GM21360 (cell line): ENCODE results near the gene GMEB2.

ENCODE experiments used
- ATAC-seq: cut with Tn5 transposase; IDR thresholded peaks from one replicate; pipeline ENCODE4 v1.9.1; 2021; ENCODE audit warnings: mild to moderate bottlenecking, moderate library complexity; ENCODE audit not compliant: unreplicated experiment

Gene GMEB2

DNA sequence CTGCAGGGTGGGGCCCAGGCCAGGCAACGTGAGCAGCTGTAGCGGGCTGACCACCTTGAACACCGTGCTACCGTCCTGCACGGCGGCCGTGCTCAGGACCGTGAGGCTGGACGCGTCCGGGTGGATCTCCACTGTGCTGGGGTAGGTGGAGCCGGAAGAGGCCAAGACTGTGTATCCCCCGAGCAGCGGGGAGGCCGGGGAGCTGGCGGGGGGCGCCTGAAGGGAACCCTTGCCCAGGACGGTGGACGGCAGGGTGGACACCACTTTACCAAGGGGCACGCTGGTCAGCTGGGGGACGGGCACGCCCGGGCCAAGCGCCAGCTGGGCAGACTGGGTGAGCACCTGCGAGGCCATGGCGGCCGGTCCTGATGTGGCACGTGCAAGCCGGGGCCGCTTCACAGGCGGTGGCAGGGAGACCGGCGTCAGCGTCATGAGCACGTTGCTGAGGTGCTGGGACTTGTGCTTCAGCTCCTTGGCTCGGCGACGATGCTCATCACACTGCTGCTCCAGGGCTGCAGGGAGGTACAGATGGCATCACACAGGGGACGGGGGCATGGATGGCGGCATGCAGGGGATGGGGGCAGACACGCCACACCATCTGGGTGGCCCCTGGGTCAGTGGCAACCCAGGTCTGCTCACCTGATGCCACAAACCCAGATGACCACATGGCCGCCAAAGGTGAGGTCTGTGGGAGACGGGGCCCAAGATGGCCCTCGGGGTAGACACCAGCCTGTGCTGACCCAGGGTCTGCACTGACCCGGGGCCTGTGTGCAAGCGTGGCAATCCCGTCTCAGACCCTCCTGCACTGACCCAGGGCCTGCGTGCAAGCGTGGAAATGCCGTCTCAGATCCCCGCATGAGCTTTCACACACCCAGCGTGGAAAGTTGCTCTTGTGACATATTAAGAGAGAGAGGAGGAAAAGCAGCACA lies 36.4 kb downstream of the GMEB2 start:
- ATAC-seq: no peak

DNA sequence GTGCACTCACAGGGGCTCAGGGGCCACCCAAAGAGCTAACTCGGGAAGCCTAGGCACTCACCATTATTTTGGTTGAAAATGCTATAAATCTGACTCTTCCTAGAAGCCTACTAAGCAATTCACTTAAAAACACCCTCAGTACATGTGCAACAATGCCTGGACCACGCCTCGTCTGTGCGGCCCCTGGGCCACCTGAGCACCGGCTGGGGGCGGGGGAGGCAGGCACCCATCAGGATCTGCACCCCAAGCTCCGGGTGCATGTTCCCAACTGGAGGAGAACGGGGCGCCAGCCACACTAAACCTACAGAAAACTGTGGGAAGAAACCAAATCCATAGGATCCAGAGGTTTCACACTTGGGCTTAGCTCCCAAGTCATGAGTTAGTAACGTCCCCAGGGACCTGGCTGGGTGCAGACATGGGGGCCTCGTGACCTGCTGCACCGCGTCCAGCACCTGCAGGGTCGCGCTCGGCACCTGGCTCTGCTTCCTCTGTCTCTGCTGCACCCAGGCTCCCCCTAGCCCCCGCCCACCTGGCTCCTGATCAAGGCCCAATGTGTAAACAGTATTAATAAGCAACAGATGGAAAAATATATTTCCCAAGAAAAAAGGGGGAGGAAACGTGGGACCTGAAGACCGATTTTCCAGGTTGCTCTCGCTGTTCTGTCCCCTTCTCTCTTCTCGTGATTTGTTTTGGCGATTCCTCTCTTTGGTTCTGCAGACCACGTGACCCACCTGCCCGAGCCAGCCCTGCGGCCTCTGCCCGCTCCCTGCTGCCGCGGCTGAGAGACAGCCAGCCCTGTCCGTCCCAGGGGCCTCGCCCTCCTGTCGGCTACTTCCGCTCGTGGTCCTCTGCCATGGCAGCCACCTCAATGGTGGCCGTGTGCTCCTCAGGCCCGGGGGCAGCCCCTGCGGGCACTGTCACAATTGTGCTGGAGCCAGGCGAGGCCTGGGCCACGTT lies 37.4 kb downstream of the GMEB2 start:
- ATAC-seq: no peak

DNA sequence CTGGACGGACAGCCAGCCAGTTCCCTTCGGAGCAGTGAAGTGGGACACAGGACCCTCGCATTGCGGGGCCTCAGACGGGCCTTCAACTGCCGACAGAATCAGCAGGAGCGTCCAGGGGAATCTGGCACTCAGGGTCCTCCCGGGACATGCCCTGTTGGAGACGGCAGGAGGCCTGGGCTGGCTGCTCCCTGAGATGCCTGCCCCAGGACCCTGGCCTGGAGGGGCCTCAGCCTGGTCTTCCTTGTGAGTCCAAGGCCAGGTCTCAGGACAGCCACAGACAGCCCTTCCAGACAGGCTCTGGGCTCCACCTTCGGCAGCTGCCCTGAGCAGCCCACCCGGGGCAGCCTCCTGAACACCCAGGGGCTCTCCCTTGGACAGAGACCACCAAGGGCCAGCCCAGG lies 38.3 kb downstream of the GMEB2 start:
- ATAC-seq: no peak

DNA sequence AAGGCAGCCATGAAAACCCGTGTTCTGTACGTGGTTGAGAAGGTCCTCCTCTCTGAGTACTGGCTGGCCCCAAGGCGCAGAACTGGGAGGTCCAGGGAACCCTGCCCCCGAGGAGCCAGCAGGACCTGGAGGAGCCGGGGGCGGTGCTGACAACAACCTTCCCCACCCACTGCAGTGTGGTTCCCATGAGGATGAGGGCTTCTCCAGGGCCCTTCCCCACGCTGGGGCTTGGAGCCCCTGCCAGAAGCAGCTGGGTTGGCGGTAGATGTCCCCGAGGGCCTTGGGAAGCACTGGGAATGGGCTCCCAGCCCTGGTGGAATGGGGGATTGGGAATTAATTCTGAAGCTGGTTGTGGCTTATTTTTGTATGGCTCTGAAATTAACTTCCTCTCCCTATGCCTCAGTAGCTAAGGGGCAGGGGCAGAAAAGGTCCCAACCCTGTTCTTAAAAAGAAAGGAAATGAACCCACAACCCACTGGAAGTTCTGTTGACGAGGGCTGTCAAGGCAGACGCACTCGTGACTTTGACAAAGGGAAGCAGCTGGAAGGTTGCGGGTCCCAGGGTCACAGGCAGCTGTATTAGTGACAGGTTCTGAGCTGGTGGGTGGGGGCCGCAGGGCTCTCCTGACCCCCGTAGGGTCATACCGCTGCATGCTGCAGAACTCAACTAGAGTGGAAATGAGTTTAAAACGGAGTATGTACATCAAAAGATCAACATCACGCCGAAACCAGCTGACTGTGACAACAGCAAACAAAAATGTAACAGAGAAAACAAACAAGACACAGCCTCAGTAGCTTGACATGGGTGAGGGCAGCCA lies 38.9 kb downstream of the GMEB2 start:
- ATAC-seq: no peak

DNA sequence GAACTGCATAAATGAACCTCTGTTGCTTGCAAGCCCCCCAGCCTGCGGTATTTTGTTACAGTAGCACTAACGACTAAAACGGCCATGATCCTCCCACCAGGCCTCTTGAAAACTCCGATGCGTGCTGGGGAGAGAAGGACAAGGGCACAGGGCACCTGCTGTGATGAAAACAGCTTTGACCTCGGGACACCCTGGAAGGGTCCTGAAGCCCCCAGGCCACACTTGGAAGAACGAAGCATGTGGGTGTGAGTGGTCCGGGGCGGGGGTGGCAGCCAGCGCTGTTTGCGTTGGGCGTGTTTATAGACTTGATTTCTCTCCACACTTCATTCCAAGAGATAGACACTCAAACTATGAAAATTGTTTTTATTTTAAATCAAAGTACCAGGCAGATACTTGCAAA lies 39.6 kb downstream of the GMEB2 start:
- no peak for ATAC-seq

DNA sequence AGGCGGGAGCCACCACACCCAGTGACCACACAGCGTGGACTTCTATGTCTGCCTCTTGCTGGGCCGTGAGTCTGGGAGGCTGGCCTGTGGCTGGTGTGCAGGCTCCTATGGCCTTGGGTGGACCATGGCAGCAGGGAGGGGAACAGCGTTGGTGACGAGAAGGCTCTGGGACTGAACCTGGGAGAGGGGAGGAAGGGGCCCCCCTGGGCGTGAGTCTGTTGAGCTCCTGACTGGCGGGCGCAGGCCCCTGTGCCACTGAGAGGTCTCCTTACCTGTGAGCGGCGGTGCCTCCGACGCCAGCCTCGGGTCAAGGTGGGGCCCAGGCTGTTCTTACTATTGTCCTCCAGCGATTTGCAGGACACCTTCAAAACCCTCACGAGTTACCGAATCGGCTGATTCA lies 40.1 kb downstream of the GMEB2 start:
- ATAC-seq: no peak

DNA sequence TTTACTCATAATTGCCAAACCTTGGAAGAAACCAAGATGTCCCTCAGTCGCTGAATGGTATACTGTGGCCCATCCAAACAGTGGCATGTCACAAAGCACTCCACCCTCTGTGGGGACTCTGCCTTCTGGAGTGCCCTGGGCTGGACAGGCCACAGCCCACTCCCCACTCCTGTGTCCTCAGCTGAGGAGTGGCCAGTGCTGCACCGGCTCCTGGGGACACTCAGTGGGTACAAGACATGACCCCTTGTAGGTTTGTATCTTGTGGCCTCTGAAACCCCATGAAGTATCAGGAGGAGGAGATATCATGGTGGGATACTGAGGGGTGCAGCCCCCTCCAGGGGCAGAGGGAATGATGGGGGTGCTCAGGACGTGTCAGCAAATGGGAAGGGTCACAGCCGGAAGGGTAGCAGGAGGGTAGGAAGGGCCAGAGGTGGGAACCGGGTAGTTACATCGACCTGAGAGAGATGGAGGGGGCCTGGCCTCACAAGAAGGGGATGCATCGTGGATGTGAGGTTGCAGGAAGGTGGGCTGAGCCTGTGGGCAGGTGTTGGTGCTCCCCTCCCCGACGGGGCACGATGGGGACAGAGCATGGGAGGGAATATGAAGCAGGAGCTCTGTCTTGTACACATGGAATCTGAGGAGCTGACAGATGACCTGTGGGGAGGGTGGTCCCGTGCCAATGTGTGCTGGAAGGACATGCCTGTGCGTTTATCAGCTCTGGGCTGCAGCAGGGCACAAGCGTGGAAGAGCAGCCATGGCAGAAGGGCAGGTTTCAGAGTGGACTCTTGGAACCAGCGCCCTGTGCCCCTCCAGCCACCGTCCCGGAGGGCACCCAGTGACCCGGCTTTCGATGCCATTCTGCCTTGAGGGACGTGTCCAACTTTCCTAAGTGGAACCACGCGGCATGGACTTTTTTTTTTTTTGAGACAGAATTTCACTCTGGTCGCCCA lies 41.0 kb downstream of the GMEB2 start:
- no peak for ATAC-seq

DNA sequence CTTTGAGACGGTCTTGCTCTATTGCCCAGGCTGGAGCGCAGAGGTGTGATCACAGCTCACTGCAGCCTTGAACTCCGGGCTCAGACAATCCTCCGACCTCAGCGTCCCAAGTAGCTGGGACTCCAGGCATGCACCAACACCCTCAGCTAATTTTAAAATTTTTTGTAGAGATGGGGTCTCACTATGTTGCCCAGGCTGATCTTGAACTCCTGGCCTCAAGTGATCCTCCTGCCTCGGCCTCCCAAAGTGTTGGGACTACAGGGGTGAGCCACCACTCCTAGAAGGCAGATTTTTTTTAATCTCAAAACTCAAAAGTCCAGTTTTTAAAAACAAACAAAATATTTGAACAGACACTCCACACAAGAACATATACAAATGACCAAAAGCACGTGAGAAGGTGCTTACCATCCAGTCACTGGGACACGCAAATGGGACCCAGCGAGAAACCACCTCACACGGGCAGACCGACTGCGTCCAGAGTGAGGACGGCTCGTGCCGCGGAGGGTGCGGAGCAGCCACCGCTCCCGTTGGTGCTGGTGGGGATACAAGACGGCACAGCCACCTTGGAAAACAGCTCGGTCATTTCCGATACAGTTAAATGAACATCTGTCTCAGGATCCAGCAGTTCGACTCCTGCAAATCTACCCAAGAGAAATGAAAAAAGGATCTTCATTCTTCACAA lies 44.4 kb downstream of the GMEB2 start:
- no peak for ATAC-seq

DNA sequence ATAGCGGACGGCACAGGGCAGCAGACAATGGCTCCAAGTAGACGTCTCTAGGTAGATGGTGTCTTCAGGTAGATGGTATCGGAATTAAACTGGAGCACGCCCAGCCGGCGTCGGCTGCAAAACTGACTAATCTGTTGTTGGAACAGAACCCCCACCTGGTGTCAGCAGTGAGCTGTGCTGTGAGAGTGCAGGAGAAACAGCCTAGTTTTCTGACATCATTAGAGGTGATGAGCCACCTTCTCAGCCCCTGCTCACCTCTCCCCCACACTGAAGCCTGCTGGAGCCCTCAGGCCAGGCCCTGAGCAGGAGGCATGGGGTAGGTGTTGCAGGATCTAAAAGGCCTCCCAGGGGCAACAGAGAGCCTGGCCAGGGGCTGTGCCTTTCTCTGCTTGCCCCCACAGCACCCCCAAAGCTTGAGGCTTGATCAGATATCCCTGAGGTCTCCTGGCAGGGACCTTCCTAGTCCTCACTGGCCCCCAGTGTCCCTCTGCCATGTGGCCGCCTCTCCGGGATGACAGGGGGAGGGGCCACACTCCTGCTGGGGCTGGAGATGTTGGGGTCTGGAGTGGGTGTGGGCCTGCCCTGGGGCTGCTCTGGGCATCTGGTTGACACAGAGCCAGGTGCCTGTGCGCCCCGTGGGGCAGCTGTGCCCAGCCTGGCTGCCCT lies 46.0 kb downstream of the GMEB2 start:
- ATAC-seq: no peak

DNA sequence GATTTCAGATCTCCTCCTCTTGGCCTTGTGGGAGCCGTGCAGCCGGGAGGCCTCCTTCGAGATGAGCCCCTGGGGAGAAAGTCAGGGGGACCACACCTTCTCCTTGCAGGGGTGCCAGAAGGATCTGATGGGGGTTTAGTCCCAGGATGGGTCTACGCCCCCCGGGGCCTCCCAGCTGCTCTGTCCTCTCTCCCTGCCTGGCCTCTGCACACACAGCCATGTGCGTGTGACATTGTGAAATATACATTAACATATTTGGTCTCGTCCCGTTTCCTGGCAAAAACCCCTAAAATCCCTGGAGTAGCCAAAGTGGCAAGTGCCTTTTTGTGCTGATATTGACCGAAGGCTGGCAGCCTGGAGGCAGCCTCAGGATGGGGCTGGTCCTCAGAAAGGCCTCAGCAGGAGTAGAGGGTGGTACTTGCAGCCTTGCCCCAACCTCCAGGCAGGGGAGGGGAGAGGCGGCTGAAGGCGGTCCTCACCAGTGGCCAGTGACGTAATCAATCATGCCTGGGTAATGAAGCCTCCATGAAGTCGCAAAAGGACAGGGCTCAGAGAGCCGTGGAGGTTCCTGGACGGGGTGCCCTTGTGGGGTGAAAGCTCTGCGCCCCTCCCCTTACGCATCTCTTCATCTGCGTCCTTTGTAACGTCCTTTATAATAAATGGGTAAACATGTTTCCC lies 47.7 kb downstream of the GMEB2 start:
- no peak for ATAC-seq

DNA sequence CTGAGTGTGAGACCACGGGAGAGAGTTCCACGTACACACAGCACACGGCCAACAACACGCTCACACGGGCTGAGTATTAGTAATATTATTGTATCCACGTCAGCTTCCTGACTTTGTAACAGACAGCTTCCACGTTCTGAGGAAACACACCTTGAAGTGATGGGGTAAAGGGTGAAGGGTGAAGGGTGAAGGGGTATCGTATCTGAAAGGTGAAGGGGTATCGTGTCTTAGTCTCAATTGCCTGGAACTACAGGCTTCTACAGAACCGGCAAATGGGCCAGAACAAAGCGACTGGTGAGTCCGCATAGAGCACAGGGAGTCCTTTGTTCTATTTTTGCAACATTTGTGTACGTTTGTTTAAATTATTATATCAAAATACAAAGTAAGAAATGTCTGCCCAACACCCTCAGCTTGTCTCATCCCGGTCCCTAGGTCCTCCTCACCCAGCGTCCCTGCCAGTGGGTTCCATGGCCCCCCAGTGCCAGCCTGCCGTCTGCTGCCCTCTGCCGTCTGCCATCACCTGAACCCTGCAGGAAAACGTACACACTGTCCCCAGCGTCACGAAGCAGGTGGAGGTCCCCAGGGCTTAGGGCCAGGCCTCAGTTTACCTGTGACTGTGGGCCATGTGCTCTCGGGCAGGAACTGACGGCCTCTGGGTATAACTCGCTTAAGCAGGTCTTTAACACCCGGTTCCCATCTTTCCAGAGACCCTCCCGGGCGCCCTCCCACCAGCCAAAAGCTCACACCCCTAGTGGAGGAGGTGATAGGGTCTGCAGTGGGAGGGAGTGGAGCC lies 48.5 kb downstream of the GMEB2 start:
- no peak for ATAC-seq

DNA sequence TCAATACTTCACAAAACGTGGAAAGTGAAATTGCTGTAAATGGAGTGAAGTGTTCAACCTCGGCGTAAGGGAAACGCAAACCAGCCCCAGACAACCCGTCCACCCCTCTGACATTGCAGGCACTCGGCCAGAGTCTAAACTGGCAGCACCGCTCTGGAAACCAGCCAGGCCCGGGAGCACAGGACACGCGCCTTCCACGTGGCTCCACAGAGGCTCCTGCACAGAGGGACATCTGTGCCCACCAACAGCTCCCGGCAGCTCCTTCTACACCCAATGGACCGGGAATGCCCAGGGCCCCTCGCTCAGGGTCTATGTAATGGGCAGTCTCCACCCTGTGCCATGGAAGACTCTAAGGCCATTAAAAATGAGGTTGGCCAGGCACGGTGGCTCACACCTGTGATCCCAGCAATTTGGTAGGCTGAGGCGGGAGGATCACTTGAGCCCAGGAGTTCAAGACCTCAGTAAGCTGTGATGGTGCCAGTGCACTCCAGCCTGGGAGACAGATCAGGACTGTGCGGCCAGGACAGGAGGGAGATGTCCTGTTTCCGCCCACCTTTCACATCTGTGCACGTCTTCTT lies 49.5 kb downstream of the GMEB2 start:
- ATAC-seq: no peak

DNA sequence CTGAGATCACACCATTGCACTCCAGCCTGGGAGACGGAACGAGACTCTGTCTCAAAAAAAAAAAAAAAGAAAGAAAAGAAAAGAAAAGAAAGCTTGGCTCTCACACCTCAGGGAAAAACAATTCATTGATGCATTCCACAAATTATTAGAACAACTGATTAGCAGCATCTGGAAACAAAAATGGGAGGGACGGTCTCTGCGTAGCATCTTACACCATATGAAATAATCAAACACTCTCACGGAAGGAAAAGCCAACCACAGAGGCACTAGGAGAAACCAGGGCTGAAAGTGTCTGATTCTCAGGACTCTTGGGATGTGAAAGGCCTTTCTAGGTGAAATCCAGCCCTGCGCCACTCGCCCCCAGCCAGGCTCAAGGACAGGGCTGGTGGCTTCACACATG lies 50.6 kb downstream of the GMEB2 start:
- no peak for ATAC-seq

DNA sequence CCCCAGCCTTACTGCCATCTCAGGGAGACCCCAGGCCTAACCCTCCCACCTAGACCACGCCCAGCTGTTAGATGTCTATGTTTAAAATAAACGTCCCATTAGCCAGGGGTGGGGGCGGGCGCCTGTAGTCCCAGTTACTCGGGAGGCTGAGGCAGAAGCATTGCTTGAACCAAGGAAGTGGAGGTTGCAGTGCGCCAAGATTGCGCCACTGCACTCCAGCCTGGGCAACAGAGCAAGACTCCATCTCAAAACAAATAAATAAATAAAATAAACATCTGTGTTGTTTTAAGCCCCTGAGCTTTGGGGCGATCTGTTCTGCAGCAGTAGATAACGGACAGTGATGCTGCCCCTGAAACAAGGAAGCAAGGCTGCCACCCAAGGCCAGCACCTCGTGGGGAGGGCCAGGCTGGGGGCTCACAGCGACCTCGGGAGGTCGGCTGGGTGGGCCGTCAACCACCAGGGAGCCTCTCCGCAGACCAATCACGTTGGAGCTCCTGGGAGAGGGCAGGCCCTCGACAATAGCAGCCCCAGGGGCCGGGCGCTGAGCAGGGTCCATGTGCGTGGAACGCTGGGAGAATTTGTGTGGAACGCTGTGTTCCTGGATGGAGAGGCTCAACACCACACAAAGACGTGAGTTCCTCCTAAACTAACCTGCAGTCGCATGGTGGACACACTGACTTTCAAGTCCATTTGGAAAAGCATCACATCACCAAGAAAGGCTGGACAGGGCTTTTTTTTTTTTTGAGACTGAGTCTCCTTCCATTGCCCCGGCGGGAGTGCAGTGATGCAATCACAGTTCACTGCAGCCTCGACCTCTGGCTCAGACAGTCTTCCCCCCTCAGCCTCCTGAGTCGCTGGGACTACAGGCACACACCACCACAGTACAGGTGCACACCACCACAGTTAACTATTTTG lies 51.8 kb downstream of the GMEB2 start:
- ATAC-seq: no peak

DNA sequence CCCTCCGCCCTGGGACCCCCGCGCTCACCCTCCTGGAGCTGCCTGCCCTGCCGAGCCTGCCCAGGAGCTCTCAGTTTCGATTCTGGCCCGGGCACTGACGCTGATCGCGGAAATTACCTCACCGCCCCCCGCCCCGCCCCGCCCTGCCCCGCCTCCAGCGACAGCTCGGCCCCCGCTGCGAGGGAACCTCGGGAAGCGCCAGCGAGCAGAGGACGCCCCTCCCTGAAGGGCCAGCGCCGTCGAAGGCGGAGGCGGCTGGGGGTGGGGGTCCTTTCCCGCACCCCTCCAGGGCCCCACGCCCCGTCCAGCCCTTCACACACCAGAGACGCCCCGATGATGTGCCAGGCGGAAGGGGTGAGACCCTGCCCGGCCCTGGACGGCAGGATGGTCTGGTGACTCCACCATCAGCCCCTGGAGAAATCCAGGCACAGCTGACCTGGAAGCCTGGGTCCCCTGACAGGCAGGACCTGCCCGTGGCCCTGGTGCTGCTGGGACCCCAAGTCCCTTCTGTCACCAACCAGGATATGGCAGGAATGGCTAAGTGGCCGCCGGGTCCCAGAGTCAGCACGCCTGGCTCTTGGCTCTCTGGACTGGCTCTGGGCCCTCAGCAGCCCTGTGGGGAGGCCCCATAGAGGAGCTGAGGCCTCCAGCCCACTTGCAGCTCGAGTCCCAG lies 52.6 kb downstream of the GMEB2 start, which contains the start of gene HELZ2:
HELZ2 (minus strand) TSS at position 84 of the 673 bp plus-strand sequence. CDS start 1,854 bp downstream, outside the sequence.
- ATAC-seq: peak; percentile 48
